ENCODE results near the gene RCBTB2.

DNA sequence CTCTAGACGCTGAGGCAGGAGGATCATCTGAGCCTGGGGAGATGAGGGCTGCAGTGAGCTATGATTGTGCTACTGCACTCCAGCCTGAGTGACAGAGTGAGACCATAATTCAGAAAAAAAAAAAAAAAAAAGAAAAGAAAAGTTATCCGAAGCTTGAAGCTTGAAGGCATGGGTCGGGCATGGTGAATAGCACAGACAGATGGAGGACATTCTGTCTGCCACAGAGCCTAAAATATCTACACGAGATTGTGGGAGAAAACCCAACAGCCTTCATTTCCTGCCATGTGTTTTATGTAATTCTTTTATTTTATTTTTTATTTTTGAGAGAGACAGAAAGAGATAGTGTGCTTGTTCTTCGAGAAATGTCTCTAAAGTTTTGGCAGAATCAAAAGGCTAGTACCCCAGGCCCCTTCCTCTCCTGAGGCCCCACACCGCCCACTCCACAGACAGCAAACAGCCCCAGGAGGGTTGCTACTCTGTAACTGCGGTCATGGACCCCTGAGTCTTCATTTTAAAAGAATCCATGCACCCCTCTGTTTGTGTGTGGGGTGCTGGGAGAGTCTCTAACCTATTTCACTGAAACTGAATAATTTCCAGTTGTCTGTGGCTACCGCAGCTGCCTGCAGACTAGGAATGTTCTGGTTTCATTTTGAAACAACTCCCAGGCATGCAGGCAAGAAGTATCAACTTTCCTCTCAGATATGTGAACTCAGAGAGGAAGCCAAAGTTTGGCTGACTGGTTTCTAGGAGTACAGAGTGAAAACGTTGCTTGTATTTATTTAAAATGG is 38.4 kb upstream of the RCBTB2 start:
- TF ChIP-seq POLR2AphosphoS5 (IDR thresholded peaks at IDR 0.05; ENCODE audit: low read depth, low read length) (no peak), POLR2A (IDR thresholded peaks at IDR 0.05; ENCODE audit: low read depth, low read length) (no peak)

All from GM12892 (cell line).